Esophagus (tissue), 2 donors: ENCODE results near the gene PMAIP1. TPM values are rescaled to one million over a fixed set of nuclear protein-coding genes. Genes with fewer than 3 reads are reported as not detected.

Experiments
- H3K27ac ChIP-seq, 2 donors: one replicate each; pipeline ENCODE4 v1.5.1; 2013; ENCODE audit warnings: low read depth in 2 of 2, mild to moderate bottlenecking in 2 of 2, inconsistent platforms in 1 of 2, low read length in 1 of 2, moderate library complexity in 1 of 2
- H3K27me3 ChIP-seq, 2 donors: one replicate each; pipeline ENCODE4 v1.6.1; 2013; ENCODE audit warnings: low read length in 2 of 2, control low read depth in 1 of 2, mild to moderate bottlenecking in 1 of 2; ENCODE audit not compliant: insufficient read depth in 2 of 2, control insufficient read depth in 1 of 2
- H3K36me3 ChIP-seq, 2 donors: one replicate each; pipeline ENCODE4 v1.6.1; 2013; ENCODE audit warnings: low read length in 1 of 2; ENCODE audit not compliant: control insufficient read depth in 2 of 2, insufficient read depth in 2 of 2
- H3K4me1 ChIP-seq, 2 donors: one replicate each; pipeline ENCODE4 v1.6.1; 2013; ENCODE audit warnings: low read length in 1 of 2; ENCODE audit not compliant: control insufficient read depth in 2 of 2, insufficient read depth in 2 of 2
- H3K4me3 ChIP-seq, 2 donors: one replicate each; pipeline ENCODE4 v1.5.1; 2013; ENCODE audit warnings: low read length in 2 of 2, mild to moderate bottlenecking in 2 of 2, low read depth in 1 of 2, moderate library complexity in 1 of 2
- H3K9me3 ChIP-seq, 2 donors: one replicate each; pipeline ENCODE4 v1.6.1; 2013; ENCODE audit warnings: mild to moderate bottlenecking in 2 of 2, low read depth in 1 of 2, low read length in 1 of 2, moderate library complexity in 1 of 2; ENCODE audit not compliant: control insufficient read depth in 2 of 2, insufficient read depth in 1 of 2
- WGBS, 2 donors: extraction: QIAGEN DNeasy Blood & Tissue Kit; methylation state at CpG; one replicate each; pipeline ENCODE4 v1.1.7; 2013; 5-methylcytosine and 5-hydroxymethylcytosine counted together
- polyA plus RNA-seq, 2 donors: library from polyadenylated mRNA; stranded (reverse); fragments of 200-250 nt; gene quantifications; one replicate each; pipeline ENCODE4 v1.2.3, GENCODE V29; 2013
- donor health status: healthy with polysubstance abuse.
- donor health status: Bipolar disorder and iron deficiency.

Gene PMAIP1
- polyA plus RNA-seq, 2 donors = 7.4 to 14.4 TPM

- Histone ChIP-seq H3K9me3 (no peaks in the 10 kb centered on the region), H3K4me3 (no peak overlapping the region), H3K4me1 (no peaks in the 10 kb centered on the region), H3K27ac (peak overlapping the region in 1 of 2 donors; percentile 68), H3K27me3 (no peaks in the 10 kb centered on the region), H3K36me3 (no peaks in the 10 kb centered on the region)
- WGBS, 2 donors = 49 to 51% methylated on average over 11 of the region's 11 CpGs
These were observed 9.7 kb downstream of the PMAIP1 start for GRCh38 chr18:59909289-59910036.

- 54 to 78% methylated on average over 2 of the region's 2 CpGs for WGBS, 2 donors
- no peak overlapping the region for H3K27ac ChIP-seq
- no peak overlapping the region for H3K4me3 ChIP-seq
- H3K4me1 ChIP-seq = no peaks in the 10 kb centered on the region
- H3K27me3 ChIP-seq = no peaks in the 10 kb centered on the region
- H3K36me3 ChIP-seq = no peaks in the 10 kb centered on the region
- no peaks in the 10 kb centered on the region for H3K9me3 ChIP-seq
These were observed 11.2 kb downstream of the PMAIP1 start for GRCh38 chr18:59910967-59911366.

- Histone ChIP-seq H3K9me3 (no peaks in the 10 kb centered on the region), H3K4me1 (no peaks in the 10 kb centered on the region), H3K4me3 (no peak overlapping the region), H3K27ac (no peak overlapping the region), H3K27me3 (no peaks in the 10 kb centered on the region), H3K36me3 (no peaks in the 10 kb centered on the region)
These were observed 11.8 kb downstream of the PMAIP1 start for GRCh38 chr18:59911600-59911999.

- 77 to 86% methylated on average over 2 of the region's 2 CpGs for WGBS, 2 donors
- Histone ChIP-seq H3K4me3 (no peak overlapping the region), H3K27me3 (no peaks in the 10 kb centered on the region), H3K27ac (no peak overlapping the region), H3K9me3 (no peaks in the 10 kb centered on the region), H3K4me1 (no peaks in the 10 kb centered on the region), H3K36me3 (no peaks in the 10 kb centered on the region)
These were observed 12.3 kb downstream of the PMAIP1 start for GRCh38 chr18:59912007-59912550.

GRCh38 chr18:59915606-59916005, 15.8 kb downstream of the PMAIP1 start:
- Histone ChIP-seq H3K9me3 (no peaks in the 10 kb centered on the region), H3K4me1 (peaks cover 0 to 7% of the 10 kb centered on the region in 2 donors), H3K27ac (no peak overlapping the region), H3K36me3 (no peaks in the 10 kb centered on the region), H3K4me3 (no peak overlapping the region), H3K27me3 (no peaks in the 10 kb centered on the region)
- 78 to 79% methylated on average over 6 of the region's 6 CpGs for WGBS, 2 donors

GRCh38 chr18:59916746-59917145, 16.9 kb downstream of the PMAIP1 start:
- Histone ChIP-seq H3K27ac (peak overlapping the region in 1 of 2 donors; percentile 69), H3K36me3 (no peaks in the 10 kb centered on the region), H3K4me1 (peaks cover 0 to 7% of the 10 kb centered on the region in 2 donors), H3K27me3 (no peaks in the 10 kb centered on the region), H3K9me3 (no peaks in the 10 kb centered on the region), H3K4me3 (no peak overlapping the region)
- 64 to 65% methylated on average over 3 of the region's 3 CpGs for WGBS, 2 donors

GRCh38 chr18:59917422-59917821, 17.6 kb downstream of the PMAIP1 start:
- H3K9me3 ChIP-seq = no peaks in the 10 kb centered on the region
- no peak overlapping the region for H3K4me3 ChIP-seq
- H3K36me3 ChIP-seq = no peaks in the 10 kb centered on the region
- 55 to 59% methylated on average over 5 of the region's 5 CpGs for WGBS, 2 donors
- H3K4me1 ChIP-seq = peaks cover 0 to 7% of the 10 kb centered on the region in 2 donors
- peak overlapping the region; percentile 15 to 87 for H3K27ac ChIP-seq
- no peaks in the 10 kb centered on the region for H3K27me3 ChIP-seq

GRCh38 chr18:59918320-59918755, 18.5 kb downstream of the PMAIP1 start:
- Histone ChIP-seq H3K27ac (peak overlapping the region; percentile 82 to 87), H3K27me3 (no peaks in the 10 kb centered on the region)

GRCh38 chr18:59918997-59919396, 19.2 kb downstream of the PMAIP1 start:
- Histone ChIP-seq H3K9me3 (no peaks in the 10 kb centered on the region), H3K36me3 (no peaks in the 10 kb centered on the region), H3K4me3 (no peak overlapping the region), H3K27me3 (no peaks in the 10 kb centered on the region), H3K27ac (no peak overlapping the region), H3K4me1 (peaks cover 0 to 7% of the 10 kb centered on the region in 2 donors)
- WGBS, 2 donors = 84 to 85% methylated on average over 6 of the region's 6 CpGs

More at GRCh38 chr18:59918320-59918755, 18.5 kb downstream of the PMAIP1 start:
- WGBS, 2 donors = 23 to 28% methylated on average over 9 of the region's 9 CpGs
- peak overlapping the region in 1 of 2 donors; percentile 7 for H3K4me3 ChIP-seq
- H3K9me3 ChIP-seq = no peaks in the 10 kb centered on the region
- peaks cover 0 to 7% of the 10 kb centered on the region in 2 donors for H3K4me1 ChIP-seq
- no peaks in the 10 kb centered on the region for H3K36me3 ChIP-seq
